ENCODE results near the gene HBG2.

Gene HBG2

GRCh38 chr11:5276697-5277096 is 22.1 kb upstream of the HBG2 start:
- DNase-seq (ENCODE audit: extremely low spot score): no peak
- POLR2A ChIA-PET: no interaction called here
- CTCF ChIA-PET: no interaction called here
- TF ChIP-seq ARNT (IDR thresholded peaks at IDR 0.05) (no peak), ELF4 (IDR thresholded peaks at IDR 0.05) (no peak)

DNA sequence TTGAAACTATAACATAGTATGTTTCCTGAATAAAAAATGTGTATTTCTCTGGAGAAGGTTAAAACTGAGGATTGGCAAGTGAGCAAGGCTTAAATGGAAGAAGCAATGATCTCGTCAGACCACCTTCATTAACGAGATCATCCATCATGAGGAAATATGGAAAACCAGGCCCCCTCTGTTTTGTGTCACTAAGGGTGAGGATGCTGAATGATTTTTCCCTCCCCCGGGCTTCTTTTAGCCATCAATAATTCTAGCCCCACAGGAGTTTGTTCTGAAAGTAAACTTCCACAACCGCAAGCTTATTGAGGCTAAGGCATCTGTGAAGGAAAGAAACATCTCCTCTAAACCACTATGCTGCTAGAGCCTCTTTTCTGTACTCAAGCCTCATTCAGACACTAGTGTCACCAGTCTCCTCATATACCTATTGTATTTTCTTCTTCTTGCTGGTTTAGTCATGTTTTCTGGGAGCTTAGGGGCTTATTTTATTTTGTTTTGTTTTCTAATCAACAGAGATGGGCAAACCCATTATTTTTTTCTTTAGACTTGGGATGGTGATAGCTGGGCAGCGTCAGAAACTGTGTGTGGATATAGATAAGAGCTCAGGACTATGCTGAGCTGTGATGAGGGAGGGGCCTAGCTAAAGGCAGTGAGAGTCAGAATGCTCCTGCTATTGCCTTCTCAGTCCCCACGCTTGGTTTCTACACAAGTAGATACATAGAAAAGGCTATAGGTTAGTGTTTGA is 21.0 kb upstream of the HBG2 start:
- ChIA-PET POLR2A (no interaction called here), CTCF (no interaction called here)
- DNase-seq (ENCODE audit: extremely low spot score): no peak
- no peak for TF ChIP-seq TARDBP (IDR thresholded peaks at IDR 0.05)
- no peak for TF ChIP-seq NFRKB (IDR thresholded peaks at IDR 0.05)
- no peak for TF ChIP-seq PKNOX1 (IDR thresholded peaks at IDR 0.05)
- no peak for TF ChIP-seq L3MBTL2 (conservative IDR thresholded peaks at IDR 0.05)
- TF ChIP-seq SUZ12 (IDR thresholded peaks at IDR 0.05): no peak

DNA sequence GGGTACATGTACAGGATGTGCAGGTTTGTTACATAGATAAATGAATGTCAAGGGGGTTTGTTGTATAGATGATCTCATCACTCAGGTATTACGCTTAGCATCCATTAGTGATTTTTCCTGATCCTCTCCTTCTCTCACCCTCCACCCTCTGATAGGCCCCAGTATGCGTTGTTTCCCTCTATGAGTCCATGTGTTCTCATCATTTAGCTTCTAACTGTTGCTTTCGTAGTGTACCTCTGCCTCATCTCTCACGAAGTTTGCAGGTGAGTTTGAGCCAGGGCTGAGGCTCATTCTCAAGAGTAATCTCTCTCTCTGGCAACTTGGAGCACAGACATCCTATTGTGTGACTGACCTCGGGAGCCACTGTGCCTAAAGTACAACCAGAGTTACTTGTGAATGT is 19.8 kb upstream of the HBG2 start:
- ChIA-PET CTCF (no interaction called here), POLR2A (no interaction called here)
- DNase-seq (ENCODE audit: extremely low spot score): no peak
- TF ChIP-seq BHLHE40 (IDR thresholded peaks at IDR 0.05; ENCODE audit: borderline replicate concordance): no peak
- TF ChIP-seq PKNOX1 (IDR thresholded peaks at IDR 0.05): no peak
- TF ChIP-seq SUZ12 (IDR thresholded peaks at IDR 0.05): no peak
- TF ChIP-seq ZNF384 (IDR thresholded peaks at IDR 0.05): no peak
- no peak for TF ChIP-seq LEF1 (IDR thresholded peaks at IDR 0.05; ENCODE audit: borderline replicate concordance)
- TF ChIP-seq FOXM1 (IDR thresholded peaks at IDR 0.05; ENCODE audit: borderline replicate concordance): no peak
- TF ChIP-seq TARDBP (IDR thresholded peaks at IDR 0.05): no peak

GRCh38 chr11:5272395-5273017 is 17.9 kb upstream of the HBG2 start:
- ChIA-PET POLR2A (no interaction called here), CTCF (no interaction called here)
- no peak for DNase-seq (ENCODE audit: extremely low spot score)
- TF ChIP-seq SUZ12 (IDR thresholded peaks at IDR 0.05) (no peak), SP1 (IDR thresholded peaks at IDR 0.05) (no peak), ARNT (IDR thresholded peaks at IDR 0.05) (no peak), PKNOX1 (IDR thresholded peaks at IDR 0.05) (no peak), TARDBP (IDR thresholded peaks at IDR 0.05) (no peak), NFRKB (IDR thresholded peaks at IDR 0.05) (no peak), FOXM1 (IDR thresholded peaks at IDR 0.05; ENCODE audit: borderline replicate concordance) (no peak), ELF4 (IDR thresholded peaks at IDR 0.05) (no peak), HDGF (IDR thresholded peaks at IDR 0.05; ENCODE audit: borderline replicate concordance) (no peak), BHLHE40 (IDR thresholded peaks at IDR 0.05; ENCODE audit: borderline replicate concordance) (no peak), FOXA1 (IDR thresholded peaks at IDR 0.05) (no peak), LEF1 (IDR thresholded peaks at IDR 0.05; ENCODE audit: borderline replicate concordance) (no peak), ZNF384 (IDR thresholded peaks at IDR 0.05) (no peak), CTBP1 (IDR thresholded peaks at IDR 0.05; ENCODE audit: borderline replicate concordance) (no peak), FOXK2 (IDR thresholded peaks at IDR 0.05) (no peak), L3MBTL2 (conservative IDR thresholded peaks at IDR 0.05) (no peak)

DNA sequence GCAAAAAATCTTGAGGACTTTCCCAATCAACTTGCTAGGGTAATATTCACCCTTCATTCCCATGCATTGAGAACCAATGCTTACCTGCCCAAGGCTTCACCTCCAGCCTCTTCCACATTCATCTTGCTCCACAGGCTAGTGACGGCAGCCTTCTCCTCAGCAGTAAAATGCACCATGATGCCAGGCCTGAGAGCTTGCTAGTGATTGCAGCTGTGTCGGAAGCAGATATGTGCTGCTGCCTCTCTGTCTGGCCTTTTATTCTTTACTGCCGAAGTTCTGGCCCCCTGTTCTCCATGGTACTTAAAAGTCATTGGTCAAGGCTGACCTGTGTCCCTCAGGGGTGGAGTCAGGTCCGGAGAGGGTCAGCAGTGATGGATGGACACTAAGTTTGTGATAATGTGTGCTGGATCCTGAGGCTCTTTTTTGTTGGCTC is 15.2 kb upstream of the HBG2 start, which contains the start of gene HBE1:
Gene HBE1 (minus strand): TSS at position 231 of the 433 bp plus-strand sequence. CDS start 55 bp downstream, at position 176.
- CTCF ChIA-PET: no interaction called here
- POLR2A ChIA-PET: no interaction called here
- DNase-seq (ENCODE audit: extremely low spot score): no peak
- TF ChIP-seq L3MBTL2 (conservative IDR thresholded peaks at IDR 0.05): no peak
- no peak for TF ChIP-seq PKNOX1 (IDR thresholded peaks at IDR 0.05)
- no peak for TF ChIP-seq SP1 (IDR thresholded peaks at IDR 0.05)
- no peak for TF ChIP-seq CTBP1 (IDR thresholded peaks at IDR 0.05; ENCODE audit: borderline replicate concordance)
- TF ChIP-seq FOXK2 (IDR thresholded peaks at IDR 0.05): no peak
- TF ChIP-seq LEF1 (IDR thresholded peaks at IDR 0.05; ENCODE audit: borderline replicate concordance): no peak
- TF ChIP-seq ELF4 (IDR thresholded peaks at IDR 0.05): no peak
- no peak for TF ChIP-seq FOXA1 (IDR thresholded peaks at IDR 0.05)
- no peak for TF ChIP-seq FOXM1 (IDR thresholded peaks at IDR 0.05; ENCODE audit: borderline replicate concordance)
- no peak for TF ChIP-seq NFRKB (IDR thresholded peaks at IDR 0.05)
- TF ChIP-seq HDGF (IDR thresholded peaks at IDR 0.05; ENCODE audit: borderline replicate concordance): no peak
- no peak for TF ChIP-seq TARDBP (IDR thresholded peaks at IDR 0.05)
- no peak for TF ChIP-seq ZNF384 (IDR thresholded peaks at IDR 0.05)
- no peak for TF ChIP-seq ARNT (IDR thresholded peaks at IDR 0.05)
- TF ChIP-seq SUZ12 (IDR thresholded peaks at IDR 0.05): no peak
- TF ChIP-seq BHLHE40 (IDR thresholded peaks at IDR 0.05; ENCODE audit: borderline replicate concordance): no peak

GRCh38 chr11:5267033-5267563 is 12.5 kb upstream of the HBG2 start:
- ChIA-PET CTCF (no interaction called here), POLR2A (no interaction called here)
- no peak for DNase-seq (ENCODE audit: extremely low spot score)
- TF ChIP-seq HDGF (IDR thresholded peaks at IDR 0.05; ENCODE audit: borderline replicate concordance) (no peak), ARNT (IDR thresholded peaks at IDR 0.05) (no peak), L3MBTL2 (conservative IDR thresholded peaks at IDR 0.05) (no peak), SP1 (IDR thresholded peaks at IDR 0.05) (no peak), ZNF384 (IDR thresholded peaks at IDR 0.05) (no peak)
